ENCODE results near the gene HMCES.

Gene HMCES

DNA sequence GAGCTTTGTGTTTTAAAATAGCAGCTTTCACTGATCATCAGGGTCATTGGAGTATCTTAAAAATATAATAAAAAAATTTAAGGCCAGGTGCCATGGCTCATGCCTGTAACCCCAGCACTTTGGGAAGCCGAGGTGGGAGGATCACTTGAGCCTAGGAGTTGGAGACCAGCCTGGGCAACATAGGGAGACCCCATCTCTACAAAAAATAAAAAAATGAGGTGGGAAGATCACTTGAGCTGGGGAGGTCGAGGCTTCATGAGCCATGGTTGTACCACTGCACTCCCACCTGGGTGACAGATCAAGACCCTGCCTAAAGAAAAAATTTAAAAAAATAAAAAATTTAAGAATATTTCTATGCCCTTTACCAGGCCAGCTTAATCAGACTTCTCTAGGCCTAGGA, 1.5 kb downstream of the HMCES start:
- TF ChIP-seq CTCF (IDR thresholded peaks at IDR 0.05; ENCODE audit: extremely low read depth, insufficient read depth, missing control alignments): no peak
- no peak for DNase-seq (ENCODE audit: low spot score)
- in situ Hi-C loops (cut with MboI; ENCODE audit: low pct_unique_long_range_greater_than_20kb, low sequenced_read_pairs, unreplicated experiment): no loop called here

DNA sequence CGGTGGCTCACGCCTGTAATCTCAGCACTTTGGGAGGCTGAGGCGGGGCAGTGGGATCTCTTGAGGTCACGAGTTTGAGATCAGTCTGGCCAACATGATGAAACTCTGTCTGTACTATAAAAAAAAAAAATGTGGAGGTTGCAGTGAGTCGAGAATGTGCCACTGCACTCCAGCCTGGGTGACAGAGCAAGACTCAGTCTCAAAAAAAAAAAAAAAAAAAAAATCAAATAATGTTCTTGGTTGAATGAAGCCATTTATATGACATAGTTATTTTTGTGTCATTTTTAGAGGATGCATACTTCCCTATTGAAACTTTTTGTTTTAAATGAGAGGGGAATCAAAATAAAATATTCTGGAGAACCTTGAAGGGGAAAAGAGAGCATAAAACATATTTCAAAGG, 3.1 kb downstream of the HMCES start:
- in situ Hi-C loops (cut with MboI; ENCODE audit: low pct_unique_long_range_greater_than_20kb, low sequenced_read_pairs, unreplicated experiment): no loop called here
- no peak for TF ChIP-seq CTCF (IDR thresholded peaks at IDR 0.05; ENCODE audit: extremely low read depth, insufficient read depth, missing control alignments)
- no peak for DNase-seq (ENCODE audit: low spot score)

DNA sequence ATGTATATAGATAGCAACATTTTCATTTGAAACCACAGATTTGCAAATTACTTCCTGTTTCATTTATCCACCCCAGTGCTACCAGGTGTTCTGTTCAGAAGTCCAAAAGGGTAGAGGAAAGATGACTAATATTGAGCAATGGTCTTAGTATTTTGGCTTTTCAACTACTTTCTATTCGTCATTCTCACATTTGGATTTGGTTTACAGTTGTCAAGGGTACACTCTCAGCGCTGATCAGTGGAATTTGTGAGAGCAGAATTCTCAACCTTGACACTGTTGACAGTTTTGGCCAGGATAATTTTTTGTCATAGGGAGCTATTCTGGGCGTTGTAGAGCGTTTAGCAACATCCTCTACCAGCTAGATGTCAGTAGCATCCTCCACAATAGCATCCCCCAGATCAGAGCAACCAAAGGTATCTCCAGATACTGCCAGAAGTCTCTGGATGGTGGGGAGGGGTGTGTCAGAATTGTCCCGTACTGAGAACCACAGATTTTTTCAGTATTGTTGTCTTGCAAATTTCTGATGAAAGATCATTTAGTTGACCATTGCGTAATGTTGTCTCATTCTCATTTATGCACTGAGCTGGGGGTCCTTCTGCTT, 4.2 kb downstream of the HMCES start:
- DNase-seq (ENCODE audit: low spot score): peak; percentile 82
- no peak for TF ChIP-seq CTCF (IDR thresholded peaks at IDR 0.05; ENCODE audit: extremely low read depth, insufficient read depth, missing control alignments)
- in situ Hi-C loops (cut with MboI; ENCODE audit: low pct_unique_long_range_greater_than_20kb, low sequenced_read_pairs, unreplicated experiment): no loop called here

DNA sequence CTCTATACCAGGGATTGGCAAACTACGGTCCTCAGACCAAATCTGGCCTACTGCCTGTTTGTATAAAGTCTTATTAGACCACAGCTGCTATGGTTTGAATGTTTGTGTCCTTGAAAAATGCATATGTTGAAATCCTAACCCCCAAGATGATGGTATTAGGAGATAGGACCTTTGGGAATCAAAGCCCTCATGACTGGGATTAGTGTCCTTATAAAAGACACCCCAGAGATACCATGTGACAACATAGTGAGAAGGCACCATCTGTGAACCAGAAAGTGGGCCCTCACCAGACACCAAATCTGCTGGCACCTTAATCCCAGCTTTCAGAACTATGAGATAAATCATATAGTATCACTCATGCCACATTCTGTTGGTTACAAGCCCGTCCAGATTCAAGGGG, 7.4 kb downstream of the HMCES start:
- TF ChIP-seq CTCF (IDR thresholded peaks at IDR 0.05; ENCODE audit: extremely low read depth, insufficient read depth, missing control alignments): no peak
- in situ Hi-C loops (cut with MboI; ENCODE audit: low pct_unique_long_range_greater_than_20kb, low sequenced_read_pairs, unreplicated experiment): no loop called here
- no peak for DNase-seq (ENCODE audit: low spot score)

- DNase-seq (ENCODE audit: low spot score): no peak
- no peak for TF ChIP-seq CTCF (IDR thresholded peaks at IDR 0.05; ENCODE audit: extremely low read depth, insufficient read depth, missing control alignments)
- in situ Hi-C loops (cut with MboI; ENCODE audit: low pct_unique_long_range_greater_than_20kb, low sequenced_read_pairs, unreplicated experiment): no loop called here
Observed at GRCh38 chr3:129288446-129288845, 9.8 kb downstream of the HMCES start.

DNA sequence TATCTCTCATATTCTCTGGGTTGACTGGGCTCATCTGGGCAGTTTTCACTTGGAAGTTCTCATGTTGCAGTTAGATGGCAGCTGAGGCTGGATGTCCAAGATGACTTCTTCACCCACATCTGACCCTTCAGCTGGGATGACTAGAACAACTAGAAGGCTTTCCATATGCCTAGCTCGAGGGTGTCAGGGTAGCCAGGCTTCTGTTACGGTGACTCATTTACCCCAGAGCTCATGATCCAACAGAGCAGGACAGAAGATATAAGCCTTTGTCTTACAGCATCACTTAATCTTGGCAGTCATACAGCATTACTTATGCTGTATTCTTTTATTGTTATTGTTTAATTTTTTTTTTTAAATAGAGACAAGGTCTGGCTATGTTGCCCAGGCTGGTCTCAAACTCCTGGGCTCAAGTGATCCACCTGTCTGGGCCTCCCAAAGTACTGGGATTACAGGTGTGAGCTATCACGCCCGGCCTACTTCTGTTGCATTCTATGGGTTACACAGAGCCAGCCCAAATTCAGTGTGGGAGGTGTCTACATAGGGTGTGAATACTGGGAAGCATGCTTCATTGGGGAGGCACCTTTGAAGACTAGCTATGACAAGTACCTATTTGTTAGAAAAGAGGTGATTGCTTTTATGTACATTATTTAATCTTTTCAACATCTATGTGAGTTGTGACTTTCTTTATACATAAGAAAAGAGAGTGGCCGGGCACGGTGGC, 10.7 kb downstream of the HMCES start:
- TF ChIP-seq CTCF (IDR thresholded peaks at IDR 0.05; ENCODE audit: extremely low read depth, insufficient read depth, missing control alignments): no peak
- in situ Hi-C loops (cut with MboI; ENCODE audit: low pct_unique_long_range_greater_than_20kb, low sequenced_read_pairs, unreplicated experiment): no loop called here

More for the DNA sequence above, 10.7 kb downstream of the HMCES start:
- no peak for DNase-seq (ENCODE audit: low spot score)
